CD4-positive, alpha-beta T cell (primary cell): ENCODE measurements around the gene ATAD2B. TPM values are rescaled to one million over a fixed set of nuclear protein-coding genes. Genes with fewer than 3 reads are reported as not detected.

ENCODE experiments used
- ATAC-seq: fragments of 200-7000 bp; cut with Tn5 transposase; one replicate; pipeline ENCODE4 v1.10.0; 2022; ENCODE audit warnings: mild to moderate bottlenecking; ENCODE audit not compliant: poor library complexity
- CTCF ChIA-PET: fragments of 350-600 bp; sonication (Branson Sonifier 250); formaldehyde crosslinking; loops from one replicate; lab custom pipeline; 2021; ENCODE audit warnings: antibody characterized with exemption, inconsistent platforms; lab: Charles Lee
- POLR2A ChIA-PET: fragments of 350-600 bp; sonication (Branson Sonifier 250); formaldehyde crosslinking; loops from one replicate; lab custom pipeline; 2021; ENCODE audit warnings: antibody characterized with exemption, inconsistent platforms; lab: Charles Lee
- DNase-seq, 14 experiments: peaks; one replicate each; pipeline ENCODE4 v3.0.0-alpha.2; 2013 to 2020; ENCODE audit warnings: mixed read lengths in 2 of 14
- H3K27ac ChIP-seq, 2 donors: one replicate each; pipeline versions ENCODE4 v1.5.1 to v1.7.0; 2013; ENCODE audit warnings: low read length in 2 of 2, low read depth in 1 of 2, mild to moderate bottlenecking in 1 of 2
- H3K27me3 ChIP-seq, 2 experiments: 1 replicate in 1 of 2; 2 replicates in 1 of 2; pipeline versions ENCODE4 v1.6.1 to v1.7.0; 2013; ENCODE audit warnings: low read length in 2 of 2, control low read depth in 1 of 2, mild to moderate bottlenecking in 1 of 2, moderate library complexity in 1 of 2; ENCODE audit not compliant: insufficient read depth in 2 of 2, control insufficient read depth in 1 of 2
- H3K36me3 ChIP-seq: one replicate; pipeline ENCODE4 v1.6.1; 2013; ENCODE audit warnings: low read length, control low read depth; ENCODE audit not compliant: insufficient read depth
- H3K4me1 ChIP-seq: one replicate; pipeline ENCODE4 v1.6.1; 2013; ENCODE audit warnings: low read length, control low read depth; ENCODE audit not compliant: insufficient read depth
- H3K4me3 ChIP-seq: one replicate; pipeline ENCODE4 v1.5.1; 2013; ENCODE audit warnings: mild to moderate bottlenecking, low read length, moderate library complexity
- H3K9me3 ChIP-seq, 2 experiments: 1 replicate in 1 of 2; 2 replicates in 1 of 2; pipeline versions ENCODE4 v1.6.1 to v1.7.0; 2013; ENCODE audit warnings: low read length in 2 of 2, mild to moderate bottlenecking in 2 of 2, control low read depth in 1 of 2, moderate library complexity in 1 of 2; ENCODE audit not compliant: control insufficient read depth in 1 of 2, insufficient read depth in 1 of 2
- H3K27ac Mint-ChIP-seq: one replicate; pipeline ENCODE4 v1.8.0; 2020; ENCODE audit warnings: mixed read lengths
- H3K27me3 Mint-ChIP-seq: one replicate; pipeline ENCODE4 v1.8.0; 2021; ENCODE audit warnings: mixed read lengths
- H3K36me3 Mint-ChIP-seq: one replicate; pipeline ENCODE4 v1.8.0; 2021; ENCODE audit warnings: low read depth, mixed read lengths
- H3K4me1 Mint-ChIP-seq: one replicate; pipeline ENCODE4 v1.8.0; 2021; ENCODE audit warnings: low read depth, mixed read lengths
- H3K4me3 Mint-ChIP-seq: one replicate; pipeline ENCODE4 v1.8.0; 2020; ENCODE audit warnings: mild to moderate bottlenecking, mixed read lengths
- H3K9me3 Mint-ChIP-seq: one replicate; pipeline ENCODE4 v1.8.0; 2020; ENCODE audit warnings: mixed read lengths
- CTCF ChIP-seq: fragments of 200-600 bp; IDR thresholded peaks from one replicate; pipeline ENCODE4 v1.8.0; 2022; ENCODE audit warnings: antibody characterized with exemption, mild to moderate bottlenecking
- intact Hi-C, 2 experiments: fragments of 100-400 bp; cut with DNase I in 1 of 2; cut with micrococcal nuclease in 1 of 2; formaldehyde crosslinking; loops; one replicate each; pipeline versions ENCODE4 v1.15.1 to v1.9.0; 2023 to 2025; cut with DNase I, micrococcal nuclease
- total RNA-seq, 174 experiments: library from RNA in 2 of 174; stranded (reverse) in 2 of 174; gene quantifications; one replicate each; pipeline ENCODE4 v1.2.3 and lab custom pipeline; 2021 to 2026

Gene ATAD2B
- total RNA-seq, 2 experiments from 2014 or later, result 30.7 to 35.4 TPM

DNA sequence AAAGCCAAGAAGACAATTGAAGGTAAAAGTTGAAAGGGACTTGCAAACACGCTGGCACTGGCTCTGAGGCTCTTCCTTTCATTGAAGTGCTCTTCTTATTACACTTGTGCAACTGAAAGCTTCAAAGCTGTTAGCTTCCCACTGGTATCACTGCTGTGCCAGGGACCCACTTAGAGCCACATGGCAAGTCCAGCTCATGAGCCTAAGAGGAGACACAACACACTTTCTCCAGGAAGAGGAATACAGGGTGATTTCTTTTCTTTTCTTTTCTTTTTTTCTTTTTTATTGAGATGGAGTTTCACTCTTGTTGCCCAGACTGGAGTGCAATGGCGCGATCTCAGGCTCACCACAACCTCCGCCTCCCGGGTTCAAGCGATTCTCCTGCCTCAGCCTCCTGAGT is 218.2 kb downstream of the ATAD2B start:
- ChIA-PET CTCF (no interaction called here), POLR2A (no interaction called here)
- TF ChIP-seq CTCF, result no peak
- no peaks in the 10 kb centered on the region for H3K4me1 ChIP-seq
- H3K9me3 ChIP-seq, result no peaks in the 10 kb centered on the region
- H3K27ac ChIP-seq, result no peak overlapping the region
- Mint-ChIP-seq H3K9me3 (no peaks in the 10 kb centered on the region), H3K27ac (no peak overlapping the region), H3K27me3 (no peaks in the 10 kb centered on the region), H3K4me1 (no peaks in the 10 kb centered on the region), H3K4me3 (no peak overlapping the region), H3K36me3 (peaks cover 65% of the 10 kb centered on the region)
- H3K36me3 ChIP-seq, result peaks cover 13% of the 10 kb centered on the region
- no peaks in the 10 kb centered on the region for H3K27me3 ChIP-seq
- DNase-seq (no peak), ATAC-seq (no peak)
- intact Hi-C loops, result no loop called here
- no peak overlapping the region for H3K4me3 ChIP-seq

GRCh38 chr2:23707096-23707495 is 219.8 kb downstream of the ATAD2B start:
- POLR2A ChIA-PET, result no interaction called here
- H3K36me3 ChIP-seq, result peaks cover 13% of the 10 kb centered on the region
- no peak for TF ChIP-seq CTCF
- DNase-seq, result no peak
- no peak for ATAC-seq
- no peaks in the 10 kb centered on the region for H3K27me3 ChIP-seq
- intact Hi-C loops, result no loop called here
- H3K27ac Mint-ChIP-seq, result no peak overlapping the region
- no peaks in the 10 kb centered on the region for H3K9me3 Mint-ChIP-seq
- no peaks in the 10 kb centered on the region for H3K27me3 Mint-ChIP-seq
- H3K4me3 ChIP-seq, result no peak overlapping the region
- H3K27ac ChIP-seq, result no peak overlapping the region
- CTCF ChIA-PET, result no interaction called here
- no peaks in the 10 kb centered on the region for H3K4me1 ChIP-seq
- no peaks in the 10 kb centered on the region for H3K4me1 Mint-ChIP-seq
- H3K9me3 ChIP-seq, result no peaks in the 10 kb centered on the region
- H3K36me3 Mint-ChIP-seq, result peaks cover 72% of the 10 kb centered on the region
- H3K4me3 Mint-ChIP-seq, result no peak overlapping the region

DNA sequence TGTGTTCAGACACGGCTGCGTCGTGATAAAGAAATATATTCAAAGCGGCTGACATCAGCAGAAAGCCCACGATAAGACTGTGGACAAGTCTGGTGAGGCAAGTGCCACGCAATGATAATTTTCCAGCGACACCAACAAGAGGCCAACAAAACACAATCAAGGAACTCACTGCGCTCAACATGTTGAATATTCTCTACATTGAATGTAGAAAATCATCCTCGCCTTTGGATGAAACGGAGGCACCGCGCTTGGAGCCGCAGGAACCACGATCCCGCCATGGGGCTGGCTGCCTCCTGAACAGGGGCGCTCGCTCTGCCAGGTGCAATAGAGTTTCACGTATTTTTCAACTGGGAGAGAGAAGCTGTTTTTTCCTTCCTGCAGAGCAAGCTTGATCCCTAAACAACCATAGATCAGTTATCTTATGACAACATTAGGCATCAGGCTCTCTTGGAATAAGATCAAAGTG is 220.3 kb downstream of the ATAD2B start:
- Histone ChIP-seq H3K9me3 (no peaks in the 10 kb centered on the region), H3K36me3 (peaks cover 13% of the 10 kb centered on the region), H3K4me1 (no peaks in the 10 kb centered on the region), H3K27ac (no peak overlapping the region), H3K4me3 (no peak overlapping the region), H3K27me3 (no peaks in the 10 kb centered on the region)
- H3K27me3 Mint-ChIP-seq, result no peaks in the 10 kb centered on the region
- H3K27ac Mint-ChIP-seq, result no peak overlapping the region
- no peak overlapping the region for H3K4me3 Mint-ChIP-seq
- peaks cover 71% of the 10 kb centered on the region for H3K36me3 Mint-ChIP-seq
- no peaks in the 10 kb centered on the region for H3K4me1 Mint-ChIP-seq
- ChIA-PET CTCF (no interaction called here), POLR2A (no interaction called here)
- no peak for DNase-seq
- H3K9me3 Mint-ChIP-seq, result no peaks in the 10 kb centered on the region
- ATAC-seq, result no peak
- intact Hi-C loops, result no loop called here
- TF ChIP-seq CTCF, result no peak
